Thyroid gland (tissue), 4 donors: ENCODE results near the gene USP2. TPM values are rescaled to one million over a fixed set of nuclear protein-coding genes. Genes with fewer than 3 reads are reported as not detected.

Source experiments
- DNase-seq, 2 donors: peaks; one replicate each; pipeline ENCODE4 v3.0.0-alpha.2; 2019
- H3K27ac ChIP-seq, 3 donors: fragments of 200-600 bp; sonication (generic); 1 replicate in 2 of 3; 2 replicates in 1 of 3; pipeline ENCODE4 v1.5.1; 2016 to 2019; ENCODE audit warnings: mild to moderate bottlenecking in 1 of 3, moderate library complexity in 1 of 3
- H3K27me3 ChIP-seq: fragments of 200-600 bp; sonication (generic); one replicate; pipeline ENCODE4 v1.5.1; 2019
- H3K36me3 ChIP-seq, 2 donors: fragments of 200-600 bp; sonication (generic); one replicate each; pipeline ENCODE4 v1.5.1; 2016 to 2019
- H3K4me1 ChIP-seq, 2 donors: fragments of 200-600 bp; sonication (generic); one replicate each; pipeline ENCODE4 v1.5.1; 2017 to 2019
- H3K4me3 ChIP-seq, 3 donors: fragments of 200-600 bp; sonication (generic); replicated peaks in 1 of 3; 1 replicate in 2 of 3; 2 replicates in 1 of 3; pipeline ENCODE4 v1.5.1; 2016; ENCODE audit warnings: mild to moderate bottlenecking in 1 of 3
- H3K9me3 ChIP-seq: fragments of 200-600 bp; sonication (generic); one replicate; pipeline ENCODE4 v1.5.1; 2017
- POLR2A ChIP-seq, 2 donors: fragments of 450-650 bp; IDR thresholded peaks; one replicate each; pipeline ENCODE4 v1.6.1; 2017; ENCODE audit warnings: antibody characterized with exemption in 2 of 2, mild to moderate bottlenecking in 2 of 2, moderate library complexity in 1 of 2
- WGBS, 2 donors: methylation state at CpG; one replicate each; pipeline ENCODE4 v1.1.5; 2017; 5-methylcytosine and 5-hydroxymethylcytosine counted together
- intact Hi-C: fragments of 100-400 bp; cut with DNase I; formaldehyde crosslinking; loops from one replicate; pipeline ENCODE4 v1.15.1; 2023
- total RNA-seq, 4 donors: library from RNA; depleted of rRNA; stranded (reverse); fragments of >200 nt; gene quantifications; one replicate each; pipeline ENCODE4 v1.2.3, GENCODE V29; 2016
- TF ChIP-seq, protein P1 (sequence below), 6 experiments: fragments of 200-600 bp in 3 of 6; fragments of 450-650 bp in 3 of 6; sonication (generic) in 3 of 6; IDR thresholded peaks; one replicate each; pipeline ENCODE4 v1.5.1; 2016 to 2019; ENCODE audit warnings: antibody characterized with exemption in 6 of 6, mild to moderate bottlenecking in 2 of 6, inconsistent platforms in 1 of 6, moderate library complexity in 1 of 6

The USP2 gene
- total RNA-seq, 4 donors from 2014 or later, result 2.0 to 5.3 (median 4.6) TPM

DNA sequence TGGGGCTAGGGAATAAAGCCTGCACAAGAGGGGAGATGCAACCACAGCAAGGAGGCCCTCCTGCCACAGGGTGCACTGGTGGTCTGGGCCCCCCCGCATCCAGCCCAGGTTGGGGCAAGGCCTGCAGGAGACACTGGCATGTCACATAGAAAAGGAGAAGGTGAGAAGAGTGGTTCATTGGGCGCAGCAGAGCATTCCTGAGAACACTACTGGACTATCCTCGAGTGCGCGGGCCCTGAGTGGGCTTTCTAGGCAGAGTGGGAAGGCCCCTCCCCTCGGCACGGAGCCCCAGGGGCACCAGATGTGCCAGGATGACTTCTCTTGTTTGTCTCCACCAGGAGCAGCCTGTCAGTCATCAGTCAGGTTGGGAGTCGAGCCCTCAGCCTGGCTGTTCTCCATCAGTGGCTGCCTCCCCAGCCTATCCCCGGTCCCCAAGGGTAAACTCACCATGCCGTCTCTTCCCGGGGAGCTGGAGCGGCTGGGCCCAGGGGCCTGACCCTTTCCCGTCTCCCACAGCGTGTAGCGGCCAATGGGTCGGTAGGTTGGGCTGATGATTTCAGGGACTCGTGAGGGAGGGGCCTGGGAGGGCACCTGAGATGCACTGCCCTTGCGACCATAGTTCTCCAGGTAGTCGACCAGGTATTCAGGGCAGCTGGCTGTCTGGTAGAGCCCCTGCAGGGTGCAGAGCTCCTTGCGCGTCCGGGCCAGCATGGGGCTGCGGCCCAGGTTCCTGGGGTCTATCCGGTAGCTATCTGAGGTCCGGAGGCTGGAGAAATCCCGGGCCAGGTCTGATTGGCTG lies 9.0 kb downstream of the USP2 start:
- Histone ChIP-seq H3K36me3 (no peaks in the 10 kb centered on the region), H3K27ac (peak overlapping the region in 1 of 3 donors; percentile 8), H3K27me3 (no peaks in the 10 kb centered on the region), H3K4me1 (peaks cover 50 to 67% of the 10 kb centered on the region in 2 donors), H3K4me3 (no peak overlapping the region), H3K9me3 (no peaks in the 10 kb centered on the region)
- no peak for TF ChIP-seq POLR2A (IDR thresholded peaks at IDR 0.05)
- TF ChIP-seq, protein P1, sequence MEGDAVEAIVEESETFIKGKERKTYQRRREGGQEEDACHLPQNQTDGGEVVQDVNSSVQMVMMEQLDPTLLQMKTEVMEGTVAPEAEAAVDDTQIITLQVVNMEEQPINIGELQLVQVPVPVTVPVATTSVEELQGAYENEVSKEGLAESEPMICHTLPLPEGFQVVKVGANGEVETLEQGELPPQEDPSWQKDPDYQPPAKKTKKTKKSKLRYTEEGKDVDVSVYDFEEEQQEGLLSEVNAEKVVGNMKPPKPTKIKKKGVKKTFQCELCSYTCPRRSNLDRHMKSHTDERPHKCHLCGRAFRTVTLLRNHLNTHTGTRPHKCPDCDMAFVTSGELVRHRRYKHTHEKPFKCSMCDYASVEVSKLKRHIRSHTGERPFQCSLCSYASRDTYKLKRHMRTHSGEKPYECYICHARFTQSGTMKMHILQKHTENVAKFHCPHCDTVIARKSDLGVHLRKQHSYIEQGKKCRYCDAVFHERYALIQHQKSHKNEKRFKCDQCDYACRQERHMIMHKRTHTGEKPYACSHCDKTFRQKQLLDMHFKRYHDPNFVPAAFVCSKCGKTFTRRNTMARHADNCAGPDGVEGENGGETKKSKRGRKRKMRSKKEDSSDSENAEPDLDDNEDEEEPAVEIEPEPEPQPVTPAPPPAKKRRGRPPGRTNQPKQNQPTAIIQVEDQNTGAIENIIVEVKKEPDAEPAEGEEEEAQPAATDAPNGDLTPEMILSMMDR (IDR thresholded peaks at IDR 0.05), result no peak
- intact Hi-C loops, result no loop called here
- no peak for DNase-seq
- WGBS, 2 donors, result 86 to 93% methylated on average over 19 to 20 of the region's 26 CpGs

DNA sequence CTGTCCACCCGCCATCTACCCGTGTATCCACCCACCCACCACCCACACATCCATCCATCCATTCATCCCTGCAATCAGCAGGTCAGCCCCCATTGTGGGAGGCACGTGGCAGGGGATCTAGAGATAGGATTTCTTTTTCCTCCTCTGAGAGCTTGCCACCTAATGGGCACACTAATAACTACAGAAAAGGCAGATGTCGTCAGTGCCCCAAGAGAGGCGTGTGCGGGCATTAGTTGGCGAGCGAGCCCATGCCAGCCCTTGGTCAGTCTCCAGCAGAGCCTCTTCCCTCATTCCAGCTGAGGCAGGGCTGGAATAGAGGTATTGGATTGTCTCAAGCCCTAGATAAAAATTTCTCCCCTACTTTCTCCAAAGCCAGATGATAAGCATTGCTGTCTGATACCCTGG lies 9.7 kb downstream of the USP2 start:
- no peaks in the 10 kb centered on the region for H3K27me3 ChIP-seq
- no peak overlapping the region for H3K4me3 ChIP-seq
- H3K36me3 ChIP-seq, result no peaks in the 10 kb centered on the region
- no peaks in the 10 kb centered on the region for H3K9me3 ChIP-seq
- intact Hi-C loops, result no loop called here
- H3K4me1 ChIP-seq, result peaks cover 46 to 65% of the 10 kb centered on the region in 2 donors
- DNase-seq, result peak; percentile 28 to 32
- no peak for TF ChIP-seq POLR2A (IDR thresholded peaks at IDR 0.05)
- TF ChIP-seq, protein P1 (IDR thresholded peaks at IDR 0.05), result peak in 3 of 6 experiments; percentile 18 to 32 (median 27)
- H3K27ac ChIP-seq, result peak overlapping the region in 2 of 3 donors; percentile 8 to 68
- 68 to 75% methylated on average over 8 of the region's 8 CpGs for WGBS, 2 donors

DNA sequence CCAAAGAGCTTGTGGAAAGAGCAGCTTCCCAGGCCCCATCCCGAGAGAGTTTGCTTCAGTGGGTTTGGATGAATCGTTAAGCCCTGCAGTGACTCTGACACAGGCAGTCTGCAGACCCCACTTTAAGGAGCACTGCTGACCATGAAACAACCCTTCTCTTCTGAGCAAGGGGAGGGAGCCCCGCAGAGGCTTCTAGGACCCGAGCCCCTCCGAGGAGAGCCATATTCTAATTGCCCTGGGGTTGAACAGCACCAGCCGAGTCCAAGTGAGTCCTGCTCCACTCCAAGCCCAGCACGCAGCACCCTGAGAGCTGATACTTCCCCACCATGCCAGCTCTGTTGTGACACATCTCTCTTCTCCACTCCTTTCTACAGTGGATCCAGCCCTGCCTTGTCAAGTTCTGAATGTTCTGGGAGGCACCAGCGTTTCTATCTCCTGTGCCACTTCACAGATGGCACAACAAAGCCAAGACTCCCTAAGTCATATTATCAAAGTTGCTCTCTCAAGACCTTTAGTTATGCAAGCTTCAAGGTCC lies 10.4 kb downstream of the USP2 start:
- 55 to 65% methylated on average over 7 of the region's 8 CpGs for WGBS, 2 donors
- no peaks in the 10 kb centered on the region for H3K36me3 ChIP-seq
- H3K27ac ChIP-seq, result peak overlapping the region; percentile 57 to 70 (median 68)
- no peaks in the 10 kb centered on the region for H3K9me3 ChIP-seq
- no peak for DNase-seq
- intact Hi-C loops, result no loop called here
- H3K4me1 ChIP-seq, result peaks cover 40 to 59% of the 10 kb centered on the region in 2 donors
- H3K27me3 ChIP-seq, result no peaks in the 10 kb centered on the region
- no peak for TF ChIP-seq POLR2A (IDR thresholded peaks at IDR 0.05)
- TF ChIP-seq, protein P1 (IDR thresholded peaks at IDR 0.05), result no peak
- H3K4me3 ChIP-seq, result no peak overlapping the region

DNA sequence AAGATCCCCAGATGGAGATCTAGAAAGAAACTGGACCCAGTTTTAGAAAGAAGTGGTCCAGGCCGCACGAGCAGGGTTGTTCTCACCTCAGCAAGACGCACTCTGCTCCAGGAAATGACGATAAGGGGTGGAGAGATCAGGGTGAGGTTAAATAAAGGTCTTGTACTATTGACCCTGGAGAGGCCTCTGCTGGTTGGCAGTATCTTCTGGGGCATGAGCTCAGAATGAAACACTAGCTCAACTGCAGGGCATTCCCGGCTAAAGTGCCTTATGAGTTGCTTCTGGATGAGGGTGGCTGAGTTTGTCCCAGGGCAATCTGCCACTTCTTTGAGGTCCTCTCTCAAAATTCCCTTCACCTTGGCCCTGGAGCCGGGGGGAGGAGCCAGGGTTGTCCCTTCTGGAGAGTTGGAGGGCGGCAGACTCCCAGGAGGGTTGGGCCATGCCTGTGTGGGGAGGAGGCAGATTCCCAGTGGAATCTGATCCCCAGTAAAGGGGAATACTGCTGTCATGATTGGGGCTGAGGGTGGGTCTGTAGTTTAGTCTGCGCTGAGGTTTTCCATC lies 10.9 kb downstream of the USP2 start:
- Histone ChIP-seq H3K36me3 (no peaks in the 10 kb centered on the region), H3K27ac (peak overlapping the region; percentile 57 to 70 (median 68)), H3K4me1 (peaks cover 35 to 53% of the 10 kb centered on the region in 2 donors), H3K9me3 (no peaks in the 10 kb centered on the region), H3K4me3 (no peak overlapping the region), H3K27me3 (no peaks in the 10 kb centered on the region)
- TF ChIP-seq, protein P1 (IDR thresholded peaks at IDR 0.05), result no peak
- peak in 1 of 2 donors; percentile 38 for TF ChIP-seq POLR2A (IDR thresholded peaks at IDR 0.05)
- peak; percentile 84 to 88 for DNase-seq
- intact Hi-C loops, result no loop called here
- 36 to 38% methylated on average over 8 of the region's 8 CpGs for WGBS, 2 donors
